ENCODE results near the gene MORC2. TPM values are rescaled to one million over a fixed set of nuclear protein-coding genes. Genes with fewer than 3 reads are reported as not detected.

Gene MORC2
- polyA plus RNA-seq, 1 experiment: 9.0 TPM

DNA sequence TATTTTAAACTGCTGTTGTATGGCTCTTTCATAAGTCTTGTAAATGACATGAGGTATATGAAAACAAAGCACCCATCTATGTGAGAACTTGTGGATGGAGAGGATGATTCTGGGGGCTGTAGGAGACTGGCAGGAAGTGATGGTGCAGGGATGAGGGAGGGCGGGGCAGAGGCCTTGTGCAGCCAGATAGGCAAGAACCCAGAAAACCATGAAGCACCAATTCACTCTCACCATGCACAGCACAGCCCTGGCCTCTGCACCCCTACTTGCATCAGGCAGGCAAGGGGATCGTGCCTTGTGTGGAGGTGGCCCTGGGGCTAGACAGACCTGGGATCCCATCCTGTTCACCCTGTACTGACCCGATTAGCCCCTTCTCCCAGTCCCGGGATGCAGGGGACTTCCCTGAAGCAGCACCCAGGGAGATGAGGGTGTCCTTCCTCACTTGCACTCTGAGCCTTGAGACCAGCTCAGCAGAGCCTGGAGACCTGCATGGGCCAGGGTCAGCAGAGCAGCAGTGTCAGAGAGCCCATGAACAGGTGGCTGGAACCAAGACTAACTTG lies 85.5 kb downstream of the MORC2 start:
- no peaks in the 10 kb centered on the region for H3K36me3 ChIP-seq (ENCODE audit: control insufficient read depth, insufficient read depth, low read length)
- POLR2A ChIA-PET: no interaction called here
- DNase-seq (ENCODE audit: low read depth): no peak
- H3K4me3 ChIP-seq (ENCODE audit: low read depth, low read length): no peak overlapping the region
- H3K27me3 ChIP-seq (ENCODE audit: control insufficient read depth, insufficient read depth, low read length): no peaks in the 10 kb centered on the region
- CTCF ChIA-PET: no interaction called here
- TF ChIP-seq, protein P1, sequence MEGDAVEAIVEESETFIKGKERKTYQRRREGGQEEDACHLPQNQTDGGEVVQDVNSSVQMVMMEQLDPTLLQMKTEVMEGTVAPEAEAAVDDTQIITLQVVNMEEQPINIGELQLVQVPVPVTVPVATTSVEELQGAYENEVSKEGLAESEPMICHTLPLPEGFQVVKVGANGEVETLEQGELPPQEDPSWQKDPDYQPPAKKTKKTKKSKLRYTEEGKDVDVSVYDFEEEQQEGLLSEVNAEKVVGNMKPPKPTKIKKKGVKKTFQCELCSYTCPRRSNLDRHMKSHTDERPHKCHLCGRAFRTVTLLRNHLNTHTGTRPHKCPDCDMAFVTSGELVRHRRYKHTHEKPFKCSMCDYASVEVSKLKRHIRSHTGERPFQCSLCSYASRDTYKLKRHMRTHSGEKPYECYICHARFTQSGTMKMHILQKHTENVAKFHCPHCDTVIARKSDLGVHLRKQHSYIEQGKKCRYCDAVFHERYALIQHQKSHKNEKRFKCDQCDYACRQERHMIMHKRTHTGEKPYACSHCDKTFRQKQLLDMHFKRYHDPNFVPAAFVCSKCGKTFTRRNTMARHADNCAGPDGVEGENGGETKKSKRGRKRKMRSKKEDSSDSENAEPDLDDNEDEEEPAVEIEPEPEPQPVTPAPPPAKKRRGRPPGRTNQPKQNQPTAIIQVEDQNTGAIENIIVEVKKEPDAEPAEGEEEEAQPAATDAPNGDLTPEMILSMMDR (IDR thresholded peaks at IDR 0.05; ENCODE audit: insufficient read depth, low read depth, low read length): no peak

DNA sequence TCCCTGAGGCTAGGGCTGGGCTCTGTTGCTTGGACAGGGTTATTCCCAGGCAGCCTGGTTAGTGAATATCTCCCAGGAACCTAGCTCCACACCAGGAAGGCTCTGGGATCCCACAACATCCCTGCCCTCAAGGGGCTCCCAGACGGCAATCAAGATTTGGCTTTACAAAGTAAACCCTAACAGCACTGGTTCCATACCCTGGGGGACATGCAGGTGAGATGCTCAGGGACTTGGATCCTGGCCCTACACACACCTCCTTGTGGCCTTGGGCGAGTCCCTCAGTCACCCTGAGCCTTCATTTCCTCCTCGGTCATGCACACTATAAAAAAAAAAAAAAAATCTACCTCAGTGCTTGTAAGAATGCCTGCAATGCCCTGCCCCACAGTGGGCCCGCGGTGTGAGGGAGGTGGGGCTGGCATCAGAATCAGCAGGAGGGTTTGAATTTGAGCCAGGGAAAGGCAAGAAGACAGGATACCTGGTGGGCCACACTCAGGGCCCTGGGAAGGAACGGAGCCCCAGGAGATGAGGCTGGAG lies 86.3 kb downstream of the MORC2 start:
- ChIA-PET POLR2A (no interaction called here), CTCF (interaction anchor here (6.3 kb wide), 1 partner anchor 8 kb away, joined by 44 read pairs; no protein-coding TSS in a partner anchor)
- no peak for DNase-seq (ENCODE audit: low read depth)
- Histone ChIP-seq H3K4me3 (ENCODE audit: low read depth, low read length) (no peak overlapping the region), H3K36me3 (ENCODE audit: control insufficient read depth, insufficient read depth, low read length) (no peaks in the 10 kb centered on the region), H3K27me3 (ENCODE audit: control insufficient read depth, insufficient read depth, low read length) (no peaks in the 10 kb centered on the region)
- TF ChIP-seq, protein P1 (IDR thresholded peaks at IDR 0.05; ENCODE audit: insufficient read depth, low read depth, low read length): no peak

DNA sequence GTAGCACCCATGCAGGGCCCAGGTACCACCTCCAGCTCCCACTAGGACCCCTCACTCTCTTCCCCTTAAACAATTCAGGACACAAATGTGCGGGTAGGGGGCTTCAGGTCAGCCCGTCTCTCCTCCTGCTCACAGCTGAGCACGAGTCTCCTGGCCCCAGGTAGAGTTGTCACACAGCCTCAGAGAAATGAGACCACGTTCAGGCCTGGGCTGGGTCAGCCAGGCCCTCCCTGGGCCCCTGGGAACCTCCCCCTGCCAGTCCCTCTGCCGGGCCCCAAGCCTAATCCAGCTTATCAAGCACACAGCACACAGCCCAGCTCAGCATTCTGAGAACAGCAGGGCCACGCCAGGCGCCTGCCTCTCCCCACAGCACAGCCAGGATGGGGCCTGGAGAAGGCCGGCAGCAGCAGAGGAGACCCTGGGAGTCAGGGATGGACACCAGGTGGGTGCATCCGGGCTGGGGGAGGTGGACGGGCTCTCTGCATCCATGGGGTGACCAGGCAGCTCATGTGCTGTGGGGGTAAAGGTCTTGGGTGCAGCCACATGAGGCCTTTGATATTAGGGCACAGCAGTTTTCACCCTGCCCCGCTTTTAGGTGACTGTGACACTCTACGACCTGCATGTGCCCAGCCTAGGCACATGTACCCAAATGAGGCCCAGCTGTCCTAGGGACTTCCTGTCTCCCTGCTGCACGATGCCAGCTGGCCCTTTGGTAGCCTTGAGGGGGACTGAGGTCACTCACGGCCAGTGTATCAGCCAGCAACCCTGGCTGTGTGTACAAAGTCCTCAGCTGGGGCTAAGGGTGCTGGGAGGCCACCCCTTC lies 87.0 kb downstream of the MORC2 start:
- no peaks in the 10 kb centered on the region for H3K36me3 ChIP-seq (ENCODE audit: control insufficient read depth, insufficient read depth, low read length)
- no peak for DNase-seq (ENCODE audit: low read depth)
- ChIA-PET POLR2A (no interaction called here), CTCF (interaction anchor here (6.3 kb wide), 1 partner anchor 9 kb away, joined by 44 read pairs; no protein-coding TSS in a partner anchor)
- no peaks in the 10 kb centered on the region for H3K27me3 ChIP-seq (ENCODE audit: control insufficient read depth, insufficient read depth, low read length)
- TF ChIP-seq, protein P1 (IDR thresholded peaks at IDR 0.05; ENCODE audit: insufficient read depth, low read depth, low read length): no peak
- no peak overlapping the region for H3K4me3 ChIP-seq (ENCODE audit: low read depth, low read length)

DNA sequence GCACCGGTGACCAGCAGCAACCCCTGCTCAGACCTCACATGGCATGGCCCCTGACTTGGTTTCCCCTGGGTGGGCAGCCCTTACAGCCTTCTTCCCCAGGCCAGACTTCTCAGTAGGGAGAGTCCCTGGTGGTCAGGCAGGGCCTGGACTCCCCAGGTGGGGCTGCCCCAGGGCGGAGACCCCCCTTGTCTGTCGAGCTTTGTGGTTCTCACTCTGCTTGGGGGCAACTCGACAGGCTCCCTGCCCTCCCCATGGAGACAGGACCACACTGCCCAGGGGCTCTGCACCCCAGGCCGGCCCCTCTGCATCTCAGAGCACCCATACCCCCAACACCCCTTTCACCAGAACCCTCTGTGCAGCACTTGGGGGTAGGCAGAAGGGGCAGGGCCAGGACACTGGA lies 87.7 kb downstream of the MORC2 start:
- TF ChIP-seq, protein P1 (IDR thresholded peaks at IDR 0.05; ENCODE audit: insufficient read depth, low read depth, low read length): no peak
- DNase-seq (ENCODE audit: low read depth): no peak
- ChIA-PET CTCF (interaction anchor here (6.3 kb wide), 1 partner anchor 9 kb away, joined by 44 read pairs; no protein-coding TSS in a partner anchor), POLR2A (no interaction called here)
- Histone ChIP-seq H3K27me3 (ENCODE audit: control insufficient read depth, insufficient read depth, low read length) (no peaks in the 10 kb centered on the region), H3K4me3 (ENCODE audit: low read depth, low read length) (no peak overlapping the region), H3K36me3 (ENCODE audit: control insufficient read depth, insufficient read depth, low read length) (no peaks in the 10 kb centered on the region)

DNA sequence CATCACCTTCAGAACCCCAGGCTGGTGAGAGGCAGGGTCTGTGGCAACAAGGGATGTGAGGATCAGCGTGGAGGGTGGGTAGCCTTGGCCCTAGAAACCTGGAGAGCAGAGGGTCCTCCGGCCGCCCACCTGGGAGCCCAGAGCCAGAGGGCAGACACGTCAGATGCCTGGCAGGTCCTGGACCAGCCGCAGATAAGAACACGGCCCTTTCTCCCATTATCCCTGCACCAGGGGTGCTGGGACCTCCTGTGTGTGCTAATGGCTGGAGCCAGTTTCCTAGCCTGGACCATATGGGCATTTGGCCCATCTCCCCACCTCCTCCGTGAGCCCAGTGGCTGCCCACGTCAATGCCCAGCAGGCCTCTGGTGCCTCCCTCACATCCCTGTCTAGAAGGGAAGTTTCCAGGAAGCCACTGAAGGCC lies 88.4 kb downstream of the MORC2 start:
- TF ChIP-seq, protein P1 (IDR thresholded peaks at IDR 0.05; ENCODE audit: insufficient read depth, low read depth, low read length): no peak
- ChIA-PET CTCF (interaction anchor here (6.3 kb wide), 1 partner anchor 10 kb away, joined by 44 read pairs; no protein-coding TSS in a partner anchor), POLR2A (no interaction called here)

More for the DNA sequence above, 88.4 kb downstream of the MORC2 start:
- H3K4me3 ChIP-seq (ENCODE audit: low read depth, low read length): no peak overlapping the region
- no peaks in the 10 kb centered on the region for H3K36me3 ChIP-seq (ENCODE audit: control insufficient read depth, insufficient read depth, low read length)
- no peaks in the 10 kb centered on the region for H3K27me3 ChIP-seq (ENCODE audit: control insufficient read depth, insufficient read depth, low read length)
- DNase-seq (ENCODE audit: low read depth): no peak
